Esophagus muscularis mucosa (tissue), 4 donors: ENCODE data around the gene CFAP44.

Experiments
- CTCF ChIP-seq, 3 experiments: fragments of 200-600 bp in 2 of 3; fragments of 450-650 bp in 1 of 3; sonication (generic) in 2 of 3; IDR thresholded peaks; one replicate each; pipeline ENCODE4 v1.5.1; 2017 to 2019; ENCODE audit warnings: antibody characterized with exemption in 3 of 3, mild to moderate bottlenecking in 2 of 3, moderate library complexity in 1 of 3
- EP300 ChIP-seq: sonication (generic); formaldehyde crosslinking; IDR thresholded peaks from one replicate; pipeline ENCODE4 v1.6.1; 2017; ENCODE audit warnings: antibody characterized with exemption
- POLR2A ChIP-seq: fragments of 450-650 bp; IDR thresholded peaks from one replicate; pipeline ENCODE4 v1.6.1; 2017; ENCODE audit warnings: antibody characterized with exemption, moderate library complexity, mild to moderate bottlenecking, low read depth
- POLR2AphosphoS5 ChIP-seq, 2 donors: sonication (generic); formaldehyde crosslinking; IDR thresholded peaks; one replicate each; pipeline ENCODE4 v1.6.1; 2017; ENCODE audit warnings: antibody characterized with exemption in 2 of 2

- no peak for TF ChIP-seq POLR2AphosphoS5 (IDR thresholded peaks at IDR 0.05)
- TF ChIP-seq CTCF (IDR thresholded peaks at IDR 0.05), result no peak
- no peak for TF ChIP-seq EP300
- TF ChIP-seq POLR2A, result no peak
Measured at GRCh38 chr3:113437411-113437810, 3.9 kb downstream of the CFAP44 start.
